Fibroblast of skin of scalp (primary cell): ENCODE measurements around the gene ARRDC1.
"Not testable (repeated sequence)": the region's sequence is repeated elsewhere in the genome, so short reads cannot be mapped to it uniquely, and the experiment has no call there.

Experiments
- DNase-seq: peaks from one replicate; pipeline ENCODE4 v3.0.0-alpha.2; 2013

Gene ARRDC1

GRCh38 chr9:137613738-137614523 lies 8.4 kb downstream of the ARRDC1 start:
- no peak for DNase-seq

- DNase-seq, result no peak
Measured at GRCh38 chr9:137614631-137615386, 9.3 kb downstream of the ARRDC1 start.

- DNase-seq, result no peak
Measured at GRCh38 chr9:137615387-137615871, 9.9 kb downstream of the ARRDC1 start.

DNA sequence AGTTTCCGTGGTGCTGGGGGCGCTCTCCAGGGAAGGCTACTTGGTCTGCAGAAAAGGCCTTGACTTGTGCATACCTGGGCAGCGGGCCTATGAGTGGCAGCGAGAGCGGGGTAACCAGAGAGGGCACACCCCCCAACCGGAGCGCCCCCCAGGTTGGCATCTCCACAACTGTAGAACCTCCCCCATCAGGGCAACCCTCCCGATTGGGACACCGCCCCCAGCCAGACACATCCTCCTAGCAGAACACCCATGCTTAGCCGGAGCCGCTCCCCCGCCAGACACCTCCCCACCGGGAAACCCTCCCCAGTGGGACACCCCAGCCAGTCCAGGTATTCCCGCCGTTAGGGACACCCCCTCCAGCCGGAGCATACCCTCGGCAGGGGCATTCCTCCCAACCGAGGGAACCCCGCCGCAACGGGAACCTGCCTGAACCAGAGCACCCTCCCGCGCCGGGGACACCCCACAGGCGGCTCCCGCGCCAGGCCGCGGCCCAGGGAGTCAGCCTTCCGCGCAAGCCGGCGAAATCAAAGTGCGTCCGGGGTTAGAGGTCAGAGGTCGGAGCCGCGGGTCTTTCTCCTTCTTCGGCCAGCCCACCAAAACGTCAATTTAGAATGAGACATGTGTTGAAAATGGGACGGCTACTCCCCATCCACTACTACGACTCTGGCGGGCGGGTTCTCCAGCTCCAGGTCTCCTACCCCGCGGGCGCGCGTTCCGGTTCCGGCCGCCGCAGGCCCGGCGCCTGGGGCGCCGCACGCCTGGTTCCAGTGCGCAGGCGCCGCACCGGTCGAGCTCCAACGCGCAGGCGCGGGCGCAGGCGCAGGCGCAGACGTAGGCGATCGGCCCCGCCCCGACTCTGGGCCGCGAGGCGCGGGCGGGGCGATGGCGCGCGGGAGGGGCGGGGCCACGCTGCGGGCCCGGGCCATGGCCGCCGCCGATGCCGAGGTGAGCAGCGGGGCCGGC lies 12.9 kb downstream of the ARRDC1 start, which contains the start of gene EHMT1:
Gene EHMT1, plus strand, starts transcription at position 901 of the 963 bp plus-strand sequence. Its CDS starts 24 bp downstream, at position 925.
- peak; percentile 88 for DNase-seq

DNA sequence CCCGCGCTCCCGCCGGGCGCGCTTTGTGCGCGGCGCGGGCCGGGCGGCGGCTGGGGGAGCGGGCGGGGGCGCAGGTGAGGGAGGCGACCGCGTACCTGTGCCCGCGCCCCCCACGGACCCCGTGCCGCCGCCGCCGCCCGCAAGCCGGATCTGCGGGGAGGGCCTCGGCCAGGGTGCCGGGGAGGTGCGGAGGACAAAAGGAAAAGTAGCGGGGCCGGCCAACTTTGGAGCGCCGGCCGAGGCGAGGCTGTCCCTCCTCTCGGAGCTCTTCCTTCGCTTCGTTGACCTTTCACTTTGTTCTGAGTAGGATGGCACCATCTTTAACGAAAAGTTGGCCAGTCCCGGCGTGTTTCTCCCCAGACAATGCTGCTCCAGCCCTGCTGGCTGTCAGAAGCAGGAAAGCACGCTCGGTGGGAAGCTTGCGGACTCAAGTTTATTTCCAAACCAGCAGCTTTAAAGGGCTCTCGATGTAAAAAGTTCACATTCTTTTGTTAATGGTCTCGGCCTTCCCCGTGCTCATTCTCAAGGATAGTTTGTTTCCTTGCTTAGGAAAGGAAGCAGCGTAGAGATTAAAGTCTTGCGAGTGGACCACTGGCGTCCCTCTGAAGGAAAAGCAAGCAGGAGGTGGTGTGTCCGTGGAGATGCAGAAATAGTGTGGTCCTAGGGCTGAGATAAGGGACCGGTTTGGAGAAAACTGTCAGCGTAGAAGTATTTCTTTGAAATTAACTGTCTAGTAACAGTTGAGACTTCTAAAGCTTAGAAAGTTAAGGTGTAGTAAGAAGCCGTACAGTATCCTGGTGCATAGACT lies 14.0 kb downstream of the ARRDC1 start:
- peak; percentile 36 for DNase-seq

GRCh38 chr9:137620048-137620405 lies 14.5 kb downstream of the ARRDC1 start:
- DNase-seq, result no peak

DNA sequence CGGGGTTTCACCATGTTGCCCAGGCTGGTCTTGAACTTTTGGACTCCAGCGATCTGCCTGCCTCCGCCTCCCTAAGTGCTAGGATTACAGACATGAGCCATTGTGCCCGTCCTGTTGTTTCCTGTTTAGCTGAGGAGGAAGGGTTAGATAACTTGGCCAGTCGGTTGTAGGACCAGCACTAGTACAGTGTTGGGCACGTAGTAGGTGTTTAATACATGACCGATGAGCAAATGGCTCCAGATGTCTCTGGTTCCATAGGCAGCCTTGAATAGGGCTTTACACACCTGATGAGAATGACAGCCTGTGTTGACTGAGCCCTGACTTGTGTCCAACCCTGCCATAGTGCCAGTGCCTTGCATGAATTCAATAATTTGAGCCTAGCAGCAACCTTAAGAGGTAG lies 15.1 kb downstream of the ARRDC1 start:
- DNase-seq, result no peak

DNA sequence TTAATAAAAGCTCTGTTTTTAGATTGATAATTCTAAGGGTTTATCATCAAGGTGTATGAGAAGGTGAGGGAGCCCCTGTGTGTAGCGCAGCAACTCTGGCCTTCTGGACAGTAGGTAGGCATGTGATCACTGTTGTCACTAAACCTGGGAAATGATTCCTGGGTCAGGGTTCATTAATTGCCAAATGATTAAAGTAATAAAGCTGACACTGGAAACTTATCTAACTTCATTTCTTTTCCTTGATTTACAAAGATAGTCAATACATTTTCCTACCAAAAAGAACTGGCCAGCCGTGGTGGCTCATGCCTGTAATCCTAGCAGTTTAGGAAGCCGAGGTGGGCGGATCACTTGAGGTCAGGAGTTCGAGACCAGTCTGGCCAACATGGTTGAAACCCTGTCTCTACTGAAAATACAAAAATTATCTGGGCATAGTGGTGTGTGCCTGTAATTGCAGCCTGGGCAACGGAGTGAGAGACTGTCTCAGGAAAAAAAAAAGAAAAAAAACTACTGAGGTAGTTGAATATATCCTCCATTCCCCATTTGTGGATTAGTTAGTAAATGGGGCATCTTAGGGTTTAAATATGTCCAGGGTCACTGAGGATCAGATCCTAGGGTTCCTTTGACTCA lies 15.8 kb downstream of the ARRDC1 start:
- peak; percentile 22 for DNase-seq

DNA sequence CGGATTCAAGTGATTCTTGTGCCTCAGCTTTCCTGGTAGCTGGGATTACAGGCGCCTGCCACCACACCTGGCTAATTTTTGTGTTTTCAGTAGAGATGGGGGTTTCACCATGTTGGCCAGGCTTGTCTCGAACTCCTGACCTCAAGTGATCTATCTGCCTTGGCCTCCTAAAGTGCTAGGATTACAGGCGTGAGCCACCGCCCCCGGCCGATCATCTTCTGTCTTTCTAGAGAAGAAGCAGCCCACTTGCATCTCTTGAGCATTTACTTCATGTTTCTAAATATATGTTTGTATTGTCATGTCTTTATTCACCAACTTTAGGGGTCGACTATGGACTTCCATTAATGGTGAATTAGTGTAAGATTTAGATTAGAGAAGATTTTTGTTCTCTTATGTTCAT lies 16.7 kb downstream of the ARRDC1 start:
- DNase-seq, result not testable (repeated sequence)

- DNase-seq, result no peak
Measured at GRCh38 chr9:137626464-137626863, 21.0 kb downstream of the ARRDC1 start.

- DNase-seq, result not testable (repeated sequence)
Measured at GRCh38 chr9:137627406-137627805, 21.9 kb downstream of the ARRDC1 start.

GRCh38 chr9:137630126-137630525 lies 24.6 kb downstream of the ARRDC1 start:
- DNase-seq, result no peak

DNA sequence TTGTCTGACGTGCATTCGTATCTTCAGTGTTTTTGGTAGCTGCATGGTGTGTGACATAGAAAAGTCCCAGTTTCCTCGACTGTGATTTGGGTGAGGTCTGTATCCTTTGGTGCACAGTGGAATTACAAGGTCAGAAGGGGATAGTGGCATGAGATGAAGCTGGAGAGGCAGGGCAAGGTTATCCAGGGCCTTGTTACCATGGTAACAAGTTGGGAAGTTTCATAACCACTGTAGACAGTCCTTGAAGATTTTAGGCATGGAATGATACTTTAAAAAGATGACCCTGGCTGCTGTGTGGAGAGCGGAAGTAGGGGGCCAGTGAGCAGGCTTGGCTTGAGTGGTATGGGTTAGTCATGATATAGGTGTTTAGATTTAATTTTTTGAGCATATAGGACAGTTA lies 25.2 kb downstream of the ARRDC1 start:
- DNase-seq, result no peak

DNA sequence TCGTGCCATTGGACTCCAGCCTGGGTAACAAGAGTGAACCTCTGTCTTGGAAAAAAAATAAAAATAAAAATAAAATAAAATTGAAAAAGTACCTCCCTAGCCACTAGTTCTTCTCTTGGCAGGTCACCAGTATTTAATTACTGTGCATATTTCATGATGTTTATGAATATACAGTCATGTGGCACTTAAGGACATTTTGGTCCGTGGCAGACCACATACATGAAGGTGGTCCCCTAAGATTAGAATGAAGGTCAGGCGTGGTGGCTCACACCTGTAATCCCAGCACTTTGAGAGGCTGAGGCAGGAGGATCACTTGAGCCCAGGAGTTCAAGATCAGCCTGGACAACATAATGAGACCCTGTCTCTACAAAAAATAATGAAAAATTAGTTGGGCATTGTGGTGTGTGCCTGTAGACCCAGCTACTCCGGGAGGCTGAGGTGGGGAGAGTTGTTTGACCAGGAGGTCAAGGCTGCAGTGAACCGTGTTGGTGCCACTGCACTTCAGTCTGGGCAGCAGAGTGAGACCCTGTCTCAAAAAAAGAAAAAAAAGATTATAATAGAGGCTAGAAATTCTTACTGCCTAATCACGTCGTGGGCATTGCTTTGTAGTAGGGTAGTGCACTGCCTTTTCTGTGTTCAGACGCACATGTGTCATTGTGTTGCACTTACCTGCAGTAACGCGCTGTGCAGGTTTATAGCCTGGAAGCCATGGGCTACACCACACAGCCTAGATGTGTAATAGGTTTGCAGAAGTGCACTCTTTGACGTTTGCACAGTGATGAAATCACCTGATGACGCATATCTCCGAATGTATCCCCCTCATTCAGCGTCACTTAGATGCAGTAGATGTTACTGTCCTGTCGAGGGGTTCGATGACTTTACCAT lies 26.1 kb downstream of the ARRDC1 start:
- DNase-seq, result no peak

DNA sequence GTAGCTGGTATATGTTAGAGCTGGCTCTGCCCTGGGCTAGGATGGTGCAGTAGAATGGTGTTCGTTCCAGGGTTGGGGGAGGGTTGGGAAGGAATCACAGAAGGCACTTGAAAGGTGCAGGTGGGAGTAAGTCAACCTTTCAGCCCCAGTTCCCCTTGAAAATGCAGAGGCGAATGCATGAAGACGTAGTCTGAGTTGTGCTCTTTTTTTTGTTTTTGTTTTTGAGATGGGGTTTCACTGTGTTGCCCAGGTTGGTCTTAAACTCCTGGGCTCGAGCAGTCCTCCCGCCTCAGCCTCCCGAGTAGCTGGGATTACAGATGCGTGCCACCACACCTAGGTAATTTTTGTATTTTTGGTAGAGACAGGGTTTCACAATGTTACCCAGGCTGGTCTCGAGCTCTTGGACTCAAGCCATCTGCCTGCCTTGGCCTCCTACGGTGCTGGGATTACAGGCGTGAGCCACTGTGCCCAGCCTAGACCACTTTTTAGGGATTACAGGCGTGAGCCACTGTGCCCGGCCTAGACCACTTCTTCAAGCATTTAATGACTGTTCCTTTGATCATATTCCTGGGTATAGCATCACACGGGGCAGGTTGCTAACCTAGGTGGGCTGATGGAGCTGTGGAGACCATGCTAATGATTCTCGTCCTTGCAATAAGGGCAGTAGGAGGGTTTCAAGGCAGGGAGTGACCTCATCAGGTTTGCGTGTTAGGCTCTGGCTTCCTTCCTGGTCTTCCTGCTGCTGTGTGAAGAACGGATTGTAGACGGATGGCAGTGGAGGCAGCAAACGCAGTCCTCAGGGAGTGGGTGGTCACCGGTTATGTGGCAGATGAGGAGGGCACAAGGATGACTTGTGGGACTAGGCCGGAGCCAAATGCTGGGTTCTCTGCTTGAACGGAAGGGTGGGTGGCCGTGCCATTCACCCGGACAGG lies 27.0 kb downstream of the ARRDC1 start:
- DNase-seq, result no peak

GRCh38 chr9:137634016-137634415 lies 28.5 kb downstream of the ARRDC1 start:
- no peak for DNase-seq

- no peak for DNase-seq
Measured at GRCh38 chr9:137638680-137639079, 33.2 kb downstream of the ARRDC1 start.

GRCh38 chr9:137639303-137640051 lies 34.0 kb downstream of the ARRDC1 start:
- no peak for DNase-seq
